ENCODE results near the gene FANCE.

The FANCE gene

DNA sequence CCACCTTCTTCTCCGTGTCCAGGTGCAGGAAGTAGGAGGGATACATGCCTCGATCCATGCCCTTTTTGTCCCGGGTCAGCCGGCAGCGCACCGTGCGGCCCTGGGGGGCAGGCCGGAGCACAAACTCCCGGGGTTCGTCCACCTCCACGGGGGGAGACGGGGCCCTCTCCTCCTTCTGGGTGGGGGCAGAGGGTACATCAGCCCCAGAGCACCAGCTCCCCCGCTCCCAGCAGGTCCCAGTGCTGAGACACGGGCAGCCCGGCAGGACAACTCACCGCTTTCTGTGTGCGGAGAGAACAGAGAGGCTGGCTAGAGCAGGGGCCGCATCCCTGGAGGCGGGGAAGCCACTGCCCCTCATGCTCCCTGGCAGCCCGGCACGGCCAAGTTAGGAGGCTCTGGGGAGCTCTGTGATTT, 53.9 kb downstream of the FANCE start:
- H3K4me3 ChIP-seq (replicated peaks in 1 of 2; ENCODE audit: low read depth in 2 of 2, low read length in 2 of 2): no peak overlapping the region
- TF ChIP-seq, protein P1, sequence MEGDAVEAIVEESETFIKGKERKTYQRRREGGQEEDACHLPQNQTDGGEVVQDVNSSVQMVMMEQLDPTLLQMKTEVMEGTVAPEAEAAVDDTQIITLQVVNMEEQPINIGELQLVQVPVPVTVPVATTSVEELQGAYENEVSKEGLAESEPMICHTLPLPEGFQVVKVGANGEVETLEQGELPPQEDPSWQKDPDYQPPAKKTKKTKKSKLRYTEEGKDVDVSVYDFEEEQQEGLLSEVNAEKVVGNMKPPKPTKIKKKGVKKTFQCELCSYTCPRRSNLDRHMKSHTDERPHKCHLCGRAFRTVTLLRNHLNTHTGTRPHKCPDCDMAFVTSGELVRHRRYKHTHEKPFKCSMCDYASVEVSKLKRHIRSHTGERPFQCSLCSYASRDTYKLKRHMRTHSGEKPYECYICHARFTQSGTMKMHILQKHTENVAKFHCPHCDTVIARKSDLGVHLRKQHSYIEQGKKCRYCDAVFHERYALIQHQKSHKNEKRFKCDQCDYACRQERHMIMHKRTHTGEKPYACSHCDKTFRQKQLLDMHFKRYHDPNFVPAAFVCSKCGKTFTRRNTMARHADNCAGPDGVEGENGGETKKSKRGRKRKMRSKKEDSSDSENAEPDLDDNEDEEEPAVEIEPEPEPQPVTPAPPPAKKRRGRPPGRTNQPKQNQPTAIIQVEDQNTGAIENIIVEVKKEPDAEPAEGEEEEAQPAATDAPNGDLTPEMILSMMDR (IDR thresholded peaks at IDR 0.05; ENCODE audit: low read depth, low read length): no peak
- DNase-seq (ENCODE audit: low read depth in 2 of 2): no peak

DNA sequence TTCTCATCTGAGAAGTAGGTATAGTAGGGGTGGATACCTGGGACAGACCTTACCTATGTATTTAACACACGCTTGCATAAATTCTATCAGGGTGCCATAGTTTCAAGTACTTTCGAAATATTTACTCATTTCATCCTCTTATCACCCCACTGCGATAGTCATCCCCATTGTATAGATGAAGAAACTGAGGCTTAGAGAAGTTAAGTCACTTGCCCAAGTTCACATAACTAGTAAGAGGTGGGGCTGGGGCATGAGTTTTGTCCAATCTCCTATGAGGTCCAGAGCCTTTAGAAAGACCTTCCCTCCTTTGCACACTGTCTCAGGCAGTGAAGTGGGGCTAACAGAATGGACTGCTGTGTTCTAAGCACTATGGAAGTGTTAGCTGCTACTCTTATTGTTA, 54.4 kb downstream of the FANCE start:
- H3K4me3 ChIP-seq (replicated peaks in 1 of 2; ENCODE audit: low read depth in 2 of 2, low read length in 2 of 2): no peak overlapping the region
- no peak for DNase-seq (ENCODE audit: low read depth in 2 of 2)
- TF ChIP-seq, protein P1 (IDR thresholded peaks at IDR 0.05; ENCODE audit: low read depth, low read length): no peak

DNA sequence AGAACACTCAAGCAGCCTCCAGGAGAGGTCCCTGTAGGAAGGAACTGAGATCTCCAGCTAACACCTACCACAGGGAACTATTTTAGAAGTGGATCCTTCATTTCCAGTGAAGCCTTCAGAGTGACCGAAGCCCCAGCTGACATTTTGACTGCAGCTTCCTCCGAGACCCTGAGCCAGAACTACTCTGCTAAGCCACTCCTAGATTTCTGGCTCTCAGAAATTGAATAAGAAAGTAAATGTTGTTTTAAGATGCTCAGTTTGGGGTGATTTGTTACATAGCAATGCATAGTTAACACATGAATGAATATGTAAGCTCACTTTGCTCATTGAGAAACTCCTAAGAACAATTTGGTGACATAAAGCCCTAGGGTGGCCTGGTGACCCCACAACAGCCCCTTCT, 55.1 kb downstream of the FANCE start:
- TF ChIP-seq, protein P1 (IDR thresholded peaks at IDR 0.05; ENCODE audit: low read depth, low read length): no peak
- DNase-seq (ENCODE audit: low read depth in 2 of 2): peak in 1 of 2 donors; percentile 37
- H3K4me3 ChIP-seq (replicated peaks in 1 of 2; ENCODE audit: low read depth in 2 of 2, low read length in 2 of 2): no peak overlapping the region

DNA sequence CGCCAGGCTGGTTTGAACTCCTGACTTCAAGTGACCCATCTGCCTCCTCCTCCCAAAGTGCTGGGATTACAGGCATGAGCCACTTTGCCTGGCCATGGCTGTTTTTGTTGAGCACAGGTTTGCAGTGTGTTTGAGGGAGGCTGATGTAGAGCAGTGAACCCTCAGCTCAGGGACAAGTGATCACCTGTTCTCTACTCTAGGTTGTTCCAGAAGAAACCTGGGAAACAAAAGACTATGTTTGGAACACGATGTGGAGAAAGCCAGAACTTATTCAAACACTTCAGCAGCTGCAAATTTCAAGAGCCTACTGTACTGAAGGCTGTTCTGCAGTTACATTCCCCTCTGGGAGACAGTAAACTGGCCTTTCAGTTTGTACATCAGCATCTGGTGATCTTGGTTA, 55.9 kb downstream of the FANCE start:
- TF ChIP-seq, protein P1 (IDR thresholded peaks at IDR 0.05; ENCODE audit: low read depth, low read length): no peak
- DNase-seq (ENCODE audit: low read depth in 2 of 2): no peak
- H3K4me3 ChIP-seq (replicated peaks in 1 of 2; ENCODE audit: low read depth in 2 of 2, low read length in 2 of 2): no peak overlapping the region

DNA sequence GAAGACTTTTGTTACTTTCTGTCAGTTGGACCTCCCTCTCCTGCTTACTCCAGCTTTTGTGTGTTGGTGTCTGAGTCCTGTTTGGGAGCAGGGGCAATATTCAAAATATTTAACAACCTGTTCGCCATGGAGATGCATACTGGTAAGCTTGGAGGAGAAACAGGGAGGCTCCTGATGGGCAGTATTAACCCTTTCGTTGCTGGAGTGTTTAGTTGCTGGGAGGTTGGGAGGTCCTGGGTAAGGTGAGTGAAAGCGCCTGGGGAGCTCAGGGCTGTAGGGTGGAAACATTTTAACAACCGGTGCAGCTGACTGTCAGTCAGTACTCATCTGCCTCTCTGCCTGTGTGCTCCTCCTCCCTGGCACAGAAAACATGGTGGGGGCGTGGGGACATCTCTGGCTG, 56.4 kb downstream of the FANCE start:
- no peak overlapping the region for H3K4me3 ChIP-seq (replicated peaks in 1 of 2; ENCODE audit: low read depth in 2 of 2, low read length in 2 of 2)
- DNase-seq (ENCODE audit: low read depth in 2 of 2): no peak
- TF ChIP-seq, protein P1 (IDR thresholded peaks at IDR 0.05; ENCODE audit: low read depth, low read length): no peak

DNA sequence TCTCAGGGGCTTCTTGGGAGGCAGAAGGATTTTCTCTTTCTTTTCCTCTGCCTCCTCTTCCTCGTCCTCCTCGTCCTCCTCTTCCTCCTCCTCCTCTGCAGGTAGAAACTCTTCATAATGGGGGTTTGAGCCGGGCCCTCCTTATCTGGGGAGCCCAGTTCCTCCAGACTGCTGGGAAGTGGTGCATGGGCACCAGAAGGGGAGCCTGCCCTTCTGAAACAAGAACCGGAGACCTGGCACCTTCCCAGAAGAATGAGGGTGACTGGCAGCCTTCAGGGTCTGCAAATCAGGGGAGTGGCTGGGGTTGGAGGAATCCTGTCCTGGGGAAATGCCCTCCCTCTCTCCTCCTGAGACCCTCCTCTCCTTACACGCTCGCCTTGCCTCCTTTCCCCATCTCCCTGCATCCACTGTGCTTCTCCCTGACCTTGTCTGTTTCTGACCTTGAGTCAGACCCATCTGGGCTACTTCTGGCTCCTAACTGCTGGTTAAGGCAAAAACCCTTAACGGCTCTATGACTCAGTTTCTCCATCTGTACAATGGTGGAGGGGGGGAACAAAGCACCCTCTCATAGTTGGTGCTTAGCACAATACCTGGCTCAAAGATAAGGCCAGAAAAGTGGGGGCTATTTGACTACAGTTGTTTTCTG, 58.9 kb downstream of the FANCE start:
- no peak for DNase-seq (ENCODE audit: low read depth in 2 of 2)
- no peak overlapping the region for H3K4me3 ChIP-seq (replicated peaks in 1 of 2; ENCODE audit: low read depth in 2 of 2, low read length in 2 of 2)
- TF ChIP-seq, protein P1 (IDR thresholded peaks at IDR 0.05; ENCODE audit: low read depth, low read length): no peak

DNA sequence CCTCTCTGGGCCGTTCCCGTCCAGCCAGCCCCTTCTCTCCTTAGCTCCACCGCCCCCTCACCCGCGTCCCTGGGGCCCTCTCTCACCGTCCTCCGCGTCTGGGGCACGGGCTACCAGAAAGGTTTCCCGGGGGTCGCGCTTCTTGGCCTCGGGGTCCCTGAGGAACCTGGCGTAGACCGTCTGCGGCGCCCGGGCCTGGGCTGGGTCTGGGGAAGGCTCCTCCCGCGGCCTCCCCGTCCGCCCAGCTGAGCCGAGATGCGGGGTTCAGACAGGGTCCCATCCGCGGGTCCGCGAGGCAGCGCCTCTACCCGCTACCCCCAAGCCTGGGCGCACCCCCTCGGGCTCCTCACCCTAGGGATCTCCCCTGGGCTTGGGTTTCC, 59.4 kb downstream of the FANCE start:
- TF ChIP-seq, protein P1 (IDR thresholded peaks at IDR 0.05; ENCODE audit: low read depth, low read length): no peak
- no peak for DNase-seq (ENCODE audit: low read depth in 2 of 2)
- no peak overlapping the region for H3K4me3 ChIP-seq (replicated peaks in 1 of 2; ENCODE audit: low read depth in 2 of 2, low read length in 2 of 2)
